Sigmoid colon (tissue), 4 donors: ENCODE results near the gene CPEB3.

Experiments used
- CTCF ChIP-seq, 4 experiments: fragments of 450-650 bp in 3 of 4; fragments of 200-600 bp in 1 of 4; IDR thresholded peaks; one replicate each; pipeline ENCODE4 v1.5.1; 2016 to 2019; ENCODE audit warnings: antibody characterized with exemption in 4 of 4, mild to moderate bottlenecking in 3 of 4, moderate library complexity in 2 of 4
- POLR2A ChIP-seq, 2 donors: fragments of 450-650 bp; IDR thresholded peaks; one replicate each; pipeline ENCODE4 v1.6.1; 2016; ENCODE audit warnings: antibody characterized with exemption in 2 of 2, mild to moderate bottlenecking in 2 of 2, moderate library complexity in 2 of 2
- POLR2AphosphoS5 ChIP-seq, 4 donors: sonication (generic); formaldehyde crosslinking; IDR thresholded peaks; one replicate each; pipeline ENCODE4 v1.6.1; 2017; ENCODE audit warnings: antibody characterized with exemption in 4 of 4

GRCh38 chr10:92327445-92328433 is 36.9 kb upstream of the CPEB3 start:
- no peak for TF ChIP-seq CTCF (IDR thresholded peaks at IDR 0.05)
- no peak for TF ChIP-seq POLR2A (IDR thresholded peaks at IDR 0.05)
- no peak for TF ChIP-seq POLR2AphosphoS5 (IDR thresholded peaks at IDR 0.05)
